Calu3 (cell line): Measurements from ENCODE around the gene TET2. TPM values are rescaled to one million over a fixed set of nuclear protein-coding genes. Genes with fewer than 3 reads are reported as not detected.

ENCODE experiments used
- BruUV-seq: library from RNA; stranded (reverse); fragments of 400-500 nt; replicated peaks from 2 replicates; lab custom pipeline; 2021; lab: Mats Ljungman, UMichigan
- CTCF ChIA-PET: fragments of 300-600 bp; sonication (Branson Sonifier 250); formaldehyde crosslinking; loops from one replicate; lab custom pipeline; 2022; ENCODE audit warnings: antibody characterized with exemption; lab: Charles Lee
- DNase-seq: peaks from one replicate; pipeline ENCODE4 v3.0.0; 2022
- H3K27ac Mint-ChIP-seq: one replicate; pipeline ENCODE4 v1.8.0; 2022; ENCODE audit warnings: mixed read lengths; ENCODE audit not compliant: unreplicated experiment
- H3K27me3 Mint-ChIP-seq: one replicate; pipeline ENCODE4 v1.8.0; 2022; ENCODE audit warnings: mixed read lengths; ENCODE audit not compliant: unreplicated experiment
- H3K36me3 Mint-ChIP-seq: one replicate; pipeline ENCODE4 v1.8.0; 2022; ENCODE audit warnings: mild to moderate bottlenecking, moderate library complexity, mixed read lengths; ENCODE audit not compliant: insufficient read depth, unreplicated experiment
- H3K4me1 Mint-ChIP-seq: one replicate; pipeline ENCODE4 v1.8.0; 2022; ENCODE audit warnings: mild to moderate bottlenecking, low read depth, mixed read lengths; ENCODE audit not compliant: unreplicated experiment
- H3K4me3 Mint-ChIP-seq: one replicate; pipeline ENCODE4 v1.8.0; 2022; ENCODE audit warnings: mild to moderate bottlenecking, low read depth, moderate library complexity, mixed read lengths; ENCODE audit not compliant: unreplicated experiment
- H3K9me3 Mint-ChIP-seq: one replicate; pipeline ENCODE4 v1.8.0; 2022; ENCODE audit warnings: low read depth, mixed read lengths; ENCODE audit not compliant: unreplicated experiment
- CTCF ChIP-seq: fragments of 200-600 bp; IDR thresholded peaks from one replicate; pipeline ENCODE4 v1.8.0; 2022; ENCODE audit warnings: antibody characterized with exemption; ENCODE audit not compliant: unreplicated experiment
- intact Hi-C: fragments of 100-400 bp; cut with micrococcal nuclease; formaldehyde crosslinking; loops from one replicate; pipeline ENCODE4 v1.10.0; 2022; ENCODE audit not compliant: unreplicated experiment
- total RNA-seq: library from RNA; stranded (reverse); gene quantifications from 2 replicates; pipeline ENCODE4 v1.2.3, GENCODE V29; 2022

TET2 gene
- total RNA-seq, 1 experiment from 2014 or later, result 19.2 TPM

- intact Hi-C loops, result no loop called here
- no peaks in the 10 kb centered on the region for H3K27me3 Mint-ChIP-seq
- no TSS peak for BruUV-seq
- no peaks in the 10 kb centered on the region for H3K9me3 Mint-ChIP-seq
- no peak for DNase-seq
- no peak overlapping the region for H3K4me3 Mint-ChIP-seq
- no peak overlapping the region for H3K27ac Mint-ChIP-seq
- H3K4me1 Mint-ChIP-seq, result peaks cover 20% of the 10 kb centered on the region
- CTCF ChIA-PET, result no interaction called here
- no peaks in the 10 kb centered on the region for H3K36me3 Mint-ChIP-seq
- no peak for TF ChIP-seq CTCF
Measured at GRCh38 chr4:105198541-105198940, 51.9 kb downstream of the TET2 start.

DNA sequence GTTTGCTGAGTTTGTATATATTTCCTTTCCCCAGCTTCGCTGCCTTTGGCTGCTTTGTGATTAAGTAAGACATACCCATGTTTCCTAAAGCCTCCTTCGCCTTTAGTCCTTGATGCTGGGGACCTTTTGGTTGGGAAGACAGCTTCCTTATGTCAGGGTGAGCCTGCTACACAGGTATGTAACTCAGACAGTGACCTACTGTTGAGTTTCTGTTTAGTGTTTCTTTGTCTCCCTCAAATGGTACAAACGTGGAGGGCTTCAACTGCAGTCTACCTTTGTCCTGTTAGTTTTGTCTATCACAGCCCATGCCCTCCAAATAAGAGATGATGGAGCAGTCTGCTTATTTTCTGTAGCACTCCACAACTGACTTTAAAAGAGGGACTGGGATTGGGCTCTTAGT lies 59.5 kb downstream of the TET2 start:
- TF ChIP-seq CTCF, result no peak
- peaks cover 28% of the 10 kb centered on the region for H3K4me1 Mint-ChIP-seq
- BruUV-seq, result no TSS peak
- H3K27me3 Mint-ChIP-seq, result no peaks in the 10 kb centered on the region
- no peaks in the 10 kb centered on the region for H3K36me3 Mint-ChIP-seq
- CTCF ChIA-PET, result interaction anchor here (0.5 kb wide), 1 partner anchor 20 kb away, joined by 8 read pairs; no protein-coding TSS in a partner anchor
- no peak for DNase-seq
- H3K27ac Mint-ChIP-seq, result no peak overlapping the region
- intact Hi-C loops, result no loop called here
- H3K4me3 Mint-ChIP-seq, result no peak overlapping the region
- H3K9me3 Mint-ChIP-seq, result no peaks in the 10 kb centered on the region

DNA sequence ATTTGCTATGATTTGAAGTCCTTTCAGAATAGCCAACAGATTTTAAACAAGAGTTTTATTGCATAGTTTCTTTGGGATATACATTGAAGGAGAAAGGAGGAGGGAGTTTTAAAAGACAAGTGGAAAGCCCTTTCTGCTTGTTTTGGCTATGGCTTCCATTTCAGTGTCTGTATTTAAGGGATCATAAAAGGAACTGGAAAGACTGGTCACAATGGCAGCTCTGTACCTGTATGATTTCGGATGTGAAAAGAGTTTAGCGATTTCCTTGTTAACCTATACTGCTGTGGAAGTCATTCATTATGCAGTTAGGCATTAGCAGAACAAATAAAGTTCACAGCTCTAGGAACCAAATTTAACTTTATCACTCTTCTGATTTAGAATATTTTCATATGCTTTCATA lies 60.7 kb downstream of the TET2 start:
- Mint-ChIP-seq H3K36me3 (no peaks in the 10 kb centered on the region), H3K9me3 (no peaks in the 10 kb centered on the region), H3K27me3 (no peaks in the 10 kb centered on the region), H3K27ac (no peak overlapping the region), H3K4me1 (peaks cover 35% of the 10 kb centered on the region), H3K4me3 (no peak overlapping the region)
- CTCF ChIA-PET, result no interaction called here
- intact Hi-C loops, result no loop called here
- DNase-seq, result no peak
- no TSS peak for BruUV-seq
- no peak for TF ChIP-seq CTCF

DNA sequence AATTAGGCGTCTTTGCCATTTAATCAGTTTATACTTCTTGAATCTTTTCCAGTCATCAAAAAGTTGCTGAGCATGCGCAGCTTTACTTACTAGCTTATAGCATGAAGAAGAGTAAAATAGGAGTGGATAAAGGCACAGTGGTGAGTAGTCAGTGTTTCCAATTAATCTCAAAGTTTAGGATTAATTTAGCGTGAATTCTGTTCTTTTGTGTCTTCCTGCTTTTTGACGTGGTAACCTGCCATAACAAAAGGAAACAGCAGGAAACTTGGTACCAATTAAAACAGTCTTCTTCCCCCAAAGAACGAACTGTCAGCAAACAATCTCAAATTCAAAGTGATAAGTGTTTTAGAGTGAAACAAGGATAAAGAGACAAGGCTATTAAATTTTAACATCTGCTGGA lies 61.9 kb downstream of the TET2 start:
- H3K27ac Mint-ChIP-seq, result no peak overlapping the region
- no peak for DNase-seq
- H3K36me3 Mint-ChIP-seq, result no peaks in the 10 kb centered on the region
- CTCF ChIA-PET, result no interaction called here
- intact Hi-C loops, result no loop called here
- peaks cover 27% of the 10 kb centered on the region for H3K4me1 Mint-ChIP-seq
- no peak for TF ChIP-seq CTCF
- H3K9me3 Mint-ChIP-seq, result no peaks in the 10 kb centered on the region
- BruUV-seq, result no TSS peak
- H3K4me3 Mint-ChIP-seq, result no peak overlapping the region
- H3K27me3 Mint-ChIP-seq, result no peaks in the 10 kb centered on the region
